Calu3 (cell line): ENCODE data around the gene CLEC16A. TPM values are rescaled to one million over a fixed set of nuclear protein-coding genes. Genes with fewer than 3 reads are reported as not detected.

Source experiments
- BruUV-seq: library from RNA; stranded (reverse); fragments of 400-500 nt; replicated peaks from 2 replicates; lab custom pipeline; 2021; lab: Mats Ljungman, UMichigan
- CTCF ChIA-PET: fragments of 300-600 bp; sonication (Branson Sonifier 250); formaldehyde crosslinking; loops from one replicate; lab custom pipeline; 2022; ENCODE audit warnings: antibody characterized with exemption; lab: Charles Lee
- DNase-seq: peaks from one replicate; pipeline ENCODE4 v3.0.0; 2022
- H3K27ac Mint-ChIP-seq: one replicate; pipeline ENCODE4 v1.8.0; 2022; ENCODE audit warnings: mixed read lengths; ENCODE audit not compliant: unreplicated experiment
- H3K27me3 Mint-ChIP-seq: one replicate; pipeline ENCODE4 v1.8.0; 2022; ENCODE audit warnings: mixed read lengths; ENCODE audit not compliant: unreplicated experiment
- H3K36me3 Mint-ChIP-seq: one replicate; pipeline ENCODE4 v1.8.0; 2022; ENCODE audit warnings: mild to moderate bottlenecking, moderate library complexity, mixed read lengths; ENCODE audit not compliant: insufficient read depth, unreplicated experiment
- H3K4me1 Mint-ChIP-seq: one replicate; pipeline ENCODE4 v1.8.0; 2022; ENCODE audit warnings: mild to moderate bottlenecking, low read depth, mixed read lengths; ENCODE audit not compliant: unreplicated experiment
- H3K4me3 Mint-ChIP-seq: one replicate; pipeline ENCODE4 v1.8.0; 2022; ENCODE audit warnings: mild to moderate bottlenecking, low read depth, moderate library complexity, mixed read lengths; ENCODE audit not compliant: unreplicated experiment
- H3K9me3 Mint-ChIP-seq: one replicate; pipeline ENCODE4 v1.8.0; 2022; ENCODE audit warnings: low read depth, mixed read lengths; ENCODE audit not compliant: unreplicated experiment
- intact Hi-C: fragments of 100-400 bp; cut with micrococcal nuclease; formaldehyde crosslinking; loops from one replicate; pipeline ENCODE4 v1.10.0; 2022; ENCODE audit not compliant: unreplicated experiment
- total RNA-seq: library from RNA; stranded (reverse); gene quantifications from 2 replicates; pipeline ENCODE4 v1.2.3, GENCODE V29; 2022
- TF ChIP-seq, protein P1 (sequence below): fragments of 200-600 bp; IDR thresholded peaks from one replicate; pipeline ENCODE4 v1.8.0; 2022; ENCODE audit warnings: antibody characterized with exemption; ENCODE audit not compliant: unreplicated experiment

The CLEC16A gene
- total RNA-seq, 1 experiment from 2014 or later: 33.0 TPM

- no peaks in the 10 kb centered on the region for H3K36me3 Mint-ChIP-seq
- BruUV-seq: no TSS peak
- no peak for DNase-seq
- CTCF ChIA-PET: interaction anchor here (0.6 to 1.7 kb wide), 3 partner anchors 10 to 844 kb away, joined by 3 to 10 read pairs (median 3); partner anchors contain the start of genes CLEC16A and DEXI
- no peaks in the 10 kb centered on the region for H3K27me3 Mint-ChIP-seq
- TF ChIP-seq, protein P1, sequence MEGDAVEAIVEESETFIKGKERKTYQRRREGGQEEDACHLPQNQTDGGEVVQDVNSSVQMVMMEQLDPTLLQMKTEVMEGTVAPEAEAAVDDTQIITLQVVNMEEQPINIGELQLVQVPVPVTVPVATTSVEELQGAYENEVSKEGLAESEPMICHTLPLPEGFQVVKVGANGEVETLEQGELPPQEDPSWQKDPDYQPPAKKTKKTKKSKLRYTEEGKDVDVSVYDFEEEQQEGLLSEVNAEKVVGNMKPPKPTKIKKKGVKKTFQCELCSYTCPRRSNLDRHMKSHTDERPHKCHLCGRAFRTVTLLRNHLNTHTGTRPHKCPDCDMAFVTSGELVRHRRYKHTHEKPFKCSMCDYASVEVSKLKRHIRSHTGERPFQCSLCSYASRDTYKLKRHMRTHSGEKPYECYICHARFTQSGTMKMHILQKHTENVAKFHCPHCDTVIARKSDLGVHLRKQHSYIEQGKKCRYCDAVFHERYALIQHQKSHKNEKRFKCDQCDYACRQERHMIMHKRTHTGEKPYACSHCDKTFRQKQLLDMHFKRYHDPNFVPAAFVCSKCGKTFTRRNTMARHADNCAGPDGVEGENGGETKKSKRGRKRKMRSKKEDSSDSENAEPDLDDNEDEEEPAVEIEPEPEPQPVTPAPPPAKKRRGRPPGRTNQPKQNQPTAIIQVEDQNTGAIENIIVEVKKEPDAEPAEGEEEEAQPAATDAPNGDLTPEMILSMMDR: no peak
- no peak overlapping the region for H3K4me3 Mint-ChIP-seq
- H3K27ac Mint-ChIP-seq: no peak overlapping the region
- intact Hi-C loops: no loop called here
- H3K4me1 Mint-ChIP-seq: peaks cover 17% of the 10 kb centered on the region
- H3K9me3 Mint-ChIP-seq: no peaks in the 10 kb centered on the region
These were observed 10.5 kb downstream of the CLEC16A start for GRCh38 chr16:10954903-10955302.

- CTCF ChIA-PET: interaction anchor here (0.6 to 0.7 kb wide), 6 partner anchors 238 to 731 kb away, joined by 3 to 5 read pairs (median 4); no protein-coding TSS in a partner anchor
- Mint-ChIP-seq H3K27me3 (no peaks in the 10 kb centered on the region), H3K9me3 (no peaks in the 10 kb centered on the region), H3K4me3 (no peak overlapping the region), H3K4me1 (peaks cover 9% of the 10 kb centered on the region), H3K27ac (no peak overlapping the region), H3K36me3 (peaks cover 6% of the 10 kb centered on the region)
- no peak for DNase-seq
- no TSS peak for BruUV-seq
- TF ChIP-seq, protein P1: no peak
- intact Hi-C loops: no loop called here
These were observed 13.6 kb downstream of the CLEC16A start for GRCh38 chr16:10957771-10958482.

GRCh38 chr16:10959161-10959560, 14.8 kb downstream of the CLEC16A start:
- CTCF ChIA-PET: interaction anchor here (0.6 kb wide), 1 partner anchor 298 kb away, joined by 3 read pairs; no protein-coding TSS in a partner anchor
- BruUV-seq: no TSS peak
- H3K4me1 Mint-ChIP-seq: peaks cover 9% of the 10 kb centered on the region
- no peak overlapping the region for H3K4me3 Mint-ChIP-seq
- H3K27ac Mint-ChIP-seq: no peak overlapping the region
- no peaks in the 10 kb centered on the region for H3K27me3 Mint-ChIP-seq
- TF ChIP-seq, protein P1: no peak
- intact Hi-C loops: no loop called here
- H3K9me3 Mint-ChIP-seq: no peaks in the 10 kb centered on the region
- peaks cover 6% of the 10 kb centered on the region for H3K36me3 Mint-ChIP-seq
- DNase-seq: no peak

- Mint-ChIP-seq H3K4me1 (peaks cover 9% of the 10 kb centered on the region), H3K4me3 (no peak overlapping the region), H3K27ac (no peak overlapping the region), H3K36me3 (peaks cover 14% of the 10 kb centered on the region), H3K9me3 (no peaks in the 10 kb centered on the region), H3K27me3 (no peaks in the 10 kb centered on the region)
- DNase-seq: no peak
- no TSS peak for BruUV-seq
- TF ChIP-seq, protein P1: no peak
- intact Hi-C loops: no loop called here
- CTCF ChIA-PET: interaction anchor here (4.1 kb wide), 1 partner anchor 296 kb away, joined by 34 read pairs; the partner anchor contains the start of gene SOCS1
These were observed 16.9 kb downstream of the CLEC16A start for GRCh38 chr16:10961231-10961630.
